Testis (tissue), 3 donors: ENCODE measurements around the gene MTFMT. TPM values are rescaled to one million over a fixed set of nuclear protein-coding genes. Genes with fewer than 3 reads are reported as not detected.
"Not testable (repeated sequence)": the region's sequence is repeated elsewhere in the genome, so short reads cannot be mapped to it uniquely, and the experiment has no call there.

Experiments
- DNase-seq: peaks from one replicate; pipeline ENCODE4 v3.0.0-alpha.2; 2019
- H3K27ac ChIP-seq, 2 donors: fragments of 200-600 bp; sonication (generic); one replicate each; pipeline ENCODE4 v1.5.1; 2019
- H3K27me3 ChIP-seq: fragments of 200-600 bp; sonication (generic); one replicate; pipeline ENCODE4 v1.5.1; 2019
- H3K36me3 ChIP-seq: fragments of 200-600 bp; sonication (generic); one replicate; pipeline ENCODE4 v1.5.1; 2017; ENCODE audit warnings: low read depth; ENCODE audit errors: missing control alignments
- H3K4me1 ChIP-seq: fragments of 200-600 bp; sonication (generic); one replicate; pipeline ENCODE4 v1.5.1; 2019
- H3K4me3 ChIP-seq, 2 donors: fragments of 200-600 bp; sonication (generic); one replicate each; pipeline ENCODE4 v1.5.1; 2017 to 2019
- H3K9me3 ChIP-seq: fragments of 200-600 bp; sonication (generic); one replicate; pipeline ENCODE4 v1.5.1; 2017
- POLR2A ChIP-seq: fragments of 450-650 bp; IDR thresholded peaks from one replicate; pipeline ENCODE4 v1.6.1; 2017; ENCODE audit warnings: antibody characterized with exemption, mild to moderate bottlenecking, moderate library complexity
- WGBS, 2 donors: methylation state at CpG; one replicate each; pipeline ENCODE4 v1.1.5; 2018; 5-methylcytosine and 5-hydroxymethylcytosine counted together
- intact Hi-C: fragments of 100-400 bp; cut with DNase I; formaldehyde crosslinking; loops from one replicate; pipeline ENCODE4 v1.15.1; 2023; ENCODE audit warnings: low total_unique reads
- polyA plus RNA-seq: library from polyadenylated mRNA; stranded (reverse); fragments of 350-450 nt; fragmentation: Illumina TruSeq; extraction: RNeasy Lipid Tissue Mini Kit (QIAGEN cat#74804); gene quantifications from one replicate; pipeline ENCODE4 v1.2.3, GENCODE V29; 2014; ENCODE audit warnings: low read depth, low replicate concordance; ENCODE audit not compliant: insufficient read depth
- total RNA-seq, 2 donors: library from RNA; depleted of rRNA; stranded (reverse); fragments of >200 nt; gene quantifications; one replicate each; pipeline ENCODE4 v1.2.3, GENCODE V29; 2016
- TF ChIP-seq, protein P1 (sequence below), 3 experiments: fragments of 450-650 bp in 2 of 3; fragments of 200-600 bp in 1 of 3; sonication (generic) in 1 of 3; IDR thresholded peaks; one replicate each; pipeline ENCODE4 v1.5.1; 2016 to 2019; ENCODE audit warnings: antibody characterized with exemption in 3 of 3, mild to moderate bottlenecking in 2 of 3, moderate library complexity in 1 of 3

MTFMT gene
- total and polyA plus RNA-seq, 3 donors from 2014 or later, result 12.1 to 34.4 (median 33.9) TPM

DNA sequence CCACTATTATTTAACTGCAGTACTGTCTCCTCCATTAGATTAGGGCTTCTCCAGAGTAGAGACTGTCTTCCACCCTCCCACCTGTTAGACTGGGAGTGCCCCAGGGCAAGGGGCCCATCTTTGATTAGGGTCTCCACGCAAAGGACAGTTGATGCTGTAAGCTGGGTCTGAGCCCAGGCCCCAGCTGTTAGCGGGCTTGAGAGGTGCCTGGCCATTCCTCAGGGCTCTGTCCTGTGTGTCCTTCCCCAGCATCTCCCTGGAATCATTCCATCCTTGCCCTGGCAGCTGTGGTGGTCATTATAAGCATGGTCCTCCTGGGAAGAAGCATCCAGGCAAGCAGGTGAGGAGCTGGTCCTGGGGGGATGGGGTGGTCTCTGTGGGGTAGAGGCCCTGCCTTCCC, 21.8 kb upstream of the MTFMT start:
- DNase-seq, result no peak
- Histone ChIP-seq H3K36me3 (no peaks in the 10 kb centered on the region), H3K4me3 (no peak overlapping the region), H3K9me3 (no peaks in the 10 kb centered on the region), H3K4me1 (peaks cover 13% of the 10 kb centered on the region), H3K27ac (no peak overlapping the region), H3K27me3 (no peaks in the 10 kb centered on the region)
- WGBS, 2 donors, result 49 to 50% methylated on average over 2 of the region's 2 CpGs
- no peak for TF ChIP-seq POLR2A
- TF ChIP-seq, protein P1, sequence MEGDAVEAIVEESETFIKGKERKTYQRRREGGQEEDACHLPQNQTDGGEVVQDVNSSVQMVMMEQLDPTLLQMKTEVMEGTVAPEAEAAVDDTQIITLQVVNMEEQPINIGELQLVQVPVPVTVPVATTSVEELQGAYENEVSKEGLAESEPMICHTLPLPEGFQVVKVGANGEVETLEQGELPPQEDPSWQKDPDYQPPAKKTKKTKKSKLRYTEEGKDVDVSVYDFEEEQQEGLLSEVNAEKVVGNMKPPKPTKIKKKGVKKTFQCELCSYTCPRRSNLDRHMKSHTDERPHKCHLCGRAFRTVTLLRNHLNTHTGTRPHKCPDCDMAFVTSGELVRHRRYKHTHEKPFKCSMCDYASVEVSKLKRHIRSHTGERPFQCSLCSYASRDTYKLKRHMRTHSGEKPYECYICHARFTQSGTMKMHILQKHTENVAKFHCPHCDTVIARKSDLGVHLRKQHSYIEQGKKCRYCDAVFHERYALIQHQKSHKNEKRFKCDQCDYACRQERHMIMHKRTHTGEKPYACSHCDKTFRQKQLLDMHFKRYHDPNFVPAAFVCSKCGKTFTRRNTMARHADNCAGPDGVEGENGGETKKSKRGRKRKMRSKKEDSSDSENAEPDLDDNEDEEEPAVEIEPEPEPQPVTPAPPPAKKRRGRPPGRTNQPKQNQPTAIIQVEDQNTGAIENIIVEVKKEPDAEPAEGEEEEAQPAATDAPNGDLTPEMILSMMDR (IDR thresholded peaks at IDR 0.05), result no peak
- intact Hi-C loops, result no loop called here

DNA sequence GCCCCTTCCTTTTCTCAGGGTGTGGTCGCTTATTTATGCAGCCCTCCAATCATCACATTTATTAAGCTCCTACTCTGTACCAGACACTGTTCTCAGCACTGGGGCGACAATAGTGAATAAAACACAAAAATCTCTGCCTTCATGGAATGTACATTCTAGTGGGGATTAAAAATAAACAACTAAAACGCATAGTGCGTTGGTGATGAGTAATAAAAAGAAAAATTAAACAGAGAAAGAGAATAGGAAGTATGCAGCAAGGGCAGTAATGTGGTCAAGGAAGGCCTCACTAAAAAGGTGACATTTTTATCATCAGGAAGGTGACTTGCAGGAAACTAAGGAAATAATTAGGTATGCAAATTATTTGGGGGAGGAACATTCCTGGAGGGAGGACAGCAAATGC, 20.8 kb upstream of the MTFMT start:
- H3K27ac ChIP-seq, result no peak overlapping the region
- intact Hi-C loops, result no loop called here
- H3K4me1 ChIP-seq, result peaks cover 9% of the 10 kb centered on the region
- no peaks in the 10 kb centered on the region for H3K27me3 ChIP-seq
- DNase-seq, result no peak
- no peak overlapping the region for H3K4me3 ChIP-seq
- no peaks in the 10 kb centered on the region for H3K36me3 ChIP-seq
- no peaks in the 10 kb centered on the region for H3K9me3 ChIP-seq
- 53 to 71% methylated on average over 4 of the region's 4 CpGs for WGBS, 2 donors
- TF ChIP-seq, protein P1 (IDR thresholded peaks at IDR 0.05), result no peak
- TF ChIP-seq POLR2A, result no peak

DNA sequence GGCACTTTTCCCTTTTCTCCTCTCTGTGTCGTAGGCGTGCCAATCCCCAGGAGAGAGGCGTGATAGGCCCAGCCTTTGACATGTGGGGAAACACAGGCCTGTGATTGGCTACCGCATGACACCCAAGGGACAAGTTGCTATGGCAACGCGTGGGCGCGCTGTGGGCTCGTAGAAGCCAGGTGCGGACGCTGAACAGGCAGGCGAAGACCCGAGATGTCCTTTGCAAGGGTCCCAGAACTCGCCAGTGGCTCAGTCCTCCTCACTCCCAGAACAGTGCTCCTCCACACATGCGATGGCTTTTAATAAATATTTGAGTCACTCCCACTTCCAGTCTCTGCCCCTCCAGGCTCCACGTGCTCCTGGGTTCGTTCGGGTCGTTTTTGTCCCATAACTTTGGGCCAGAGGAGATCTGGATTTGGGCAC, 20.0 kb upstream of the MTFMT start:
- no peak overlapping the region for H3K27ac ChIP-seq
- H3K36me3 ChIP-seq, result no peaks in the 10 kb centered on the region
- H3K9me3 ChIP-seq, result no peaks in the 10 kb centered on the region
- 25 to 44% methylated on average over 19 of the region's 19 CpGs for WGBS, 2 donors
- DNase-seq, result peak; percentile 92
- intact Hi-C loops, result no loop called here
- TF ChIP-seq POLR2A, result no peak
- TF ChIP-seq, protein P1 (IDR thresholded peaks at IDR 0.05), result no peak
- H3K4me1 ChIP-seq, result peaks cover under 1% of the 10 kb centered on the region
- no peaks in the 10 kb centered on the region for H3K27me3 ChIP-seq
- H3K4me3 ChIP-seq, result peak overlapping the region; percentile 2 to 44

DNA sequence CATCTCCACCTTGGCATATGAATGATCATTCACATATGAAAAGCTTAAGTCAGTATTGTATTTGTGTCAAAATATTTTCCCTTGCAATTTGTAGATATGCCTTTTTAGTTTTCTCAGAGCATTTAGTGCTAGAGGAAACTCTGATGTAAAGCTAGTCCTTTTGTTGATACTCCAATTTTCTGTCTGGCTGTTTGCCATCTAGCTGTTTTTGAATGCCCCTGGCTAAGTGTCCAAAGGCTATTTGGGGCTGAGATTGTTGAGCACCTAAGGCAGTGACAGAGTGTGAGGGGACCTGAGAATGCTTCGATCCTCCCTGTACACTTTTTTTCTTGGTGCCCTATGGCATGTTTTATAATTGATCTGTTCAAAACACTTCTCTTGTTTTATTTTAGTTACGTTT, 18.8 kb upstream of the MTFMT start:
- H3K36me3 ChIP-seq, result no peaks in the 10 kb centered on the region
- TF ChIP-seq POLR2A, result no peak
- TF ChIP-seq, protein P1 (IDR thresholded peaks at IDR 0.05), result no peak
- no peaks in the 10 kb centered on the region for H3K4me1 ChIP-seq
- intact Hi-C loops, result no loop called here
- H3K27ac ChIP-seq, result no peak overlapping the region
- H3K9me3 ChIP-seq, result no peaks in the 10 kb centered on the region
- H3K27me3 ChIP-seq, result no peaks in the 10 kb centered on the region
- WGBS, 2 donors, result 64 to 73% methylated on average over 2 of the region's 2 CpGs
- no peak overlapping the region for H3K4me3 ChIP-seq
- DNase-seq, result no peak

DNA sequence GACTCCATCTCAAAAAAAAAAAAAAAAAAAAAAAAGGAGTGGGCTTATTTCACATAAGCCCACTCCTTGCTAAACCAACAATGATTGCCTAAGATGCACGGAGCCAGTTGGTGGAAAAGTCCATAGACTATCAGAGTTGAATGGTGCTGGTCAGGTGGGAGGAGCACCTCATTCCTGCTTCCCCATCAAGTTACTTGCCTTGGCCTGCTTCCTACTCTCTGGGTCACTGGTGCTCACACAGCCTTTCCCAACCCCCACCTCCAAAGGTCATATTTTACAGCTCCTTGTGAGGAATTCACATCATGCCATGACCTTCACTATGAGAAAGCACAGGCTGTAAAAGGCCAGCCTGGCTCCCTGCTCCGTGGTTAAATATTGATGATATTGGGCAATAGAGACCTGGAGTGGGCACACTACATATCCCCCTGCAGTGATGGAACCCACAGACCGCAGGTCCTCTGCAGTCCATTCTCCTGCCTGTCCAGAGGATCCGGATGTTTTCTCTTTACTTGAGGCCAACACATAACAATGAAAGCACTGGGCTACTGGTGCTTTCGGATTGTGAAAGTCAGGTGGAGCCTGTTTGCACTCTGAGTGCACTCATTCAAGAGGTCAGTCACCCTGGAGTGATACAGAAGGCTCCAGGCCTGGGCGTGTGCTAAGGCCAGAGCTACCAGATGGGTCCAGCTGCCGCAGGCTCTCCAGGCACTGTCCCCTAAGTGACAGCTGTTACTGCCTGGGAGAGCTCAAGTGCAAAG, 15.5 kb upstream of the MTFMT start, which contains the start of gene SLC51B:
Gene SLC51B (plus strand): TSS at position 664 of the 758 bp plus-strand sequence. CDS start 4,618 bp downstream, outside the sequence.
- Histone ChIP-seq H3K4me1 (no peaks in the 10 kb centered on the region), H3K27ac (no peak within 1 kb of the TSS), H3K36me3 (no peaks in the 10 kb centered on the region), H3K4me3 (no peak within 1 kb of the TSS), H3K27me3 (no peaks in the 10 kb centered on the region), H3K9me3 (no peaks in the 10 kb centered on the region)
- intact Hi-C loops, result no loop called here
- WGBS, 2 donors, result 56 to 63% methylated on average over 7 of the region's 7 CpGs
- no peak for DNase-seq
- TF ChIP-seq POLR2A, result no peak
- TF ChIP-seq, protein P1 (IDR thresholded peaks at IDR 0.05), result no peak

DNA sequence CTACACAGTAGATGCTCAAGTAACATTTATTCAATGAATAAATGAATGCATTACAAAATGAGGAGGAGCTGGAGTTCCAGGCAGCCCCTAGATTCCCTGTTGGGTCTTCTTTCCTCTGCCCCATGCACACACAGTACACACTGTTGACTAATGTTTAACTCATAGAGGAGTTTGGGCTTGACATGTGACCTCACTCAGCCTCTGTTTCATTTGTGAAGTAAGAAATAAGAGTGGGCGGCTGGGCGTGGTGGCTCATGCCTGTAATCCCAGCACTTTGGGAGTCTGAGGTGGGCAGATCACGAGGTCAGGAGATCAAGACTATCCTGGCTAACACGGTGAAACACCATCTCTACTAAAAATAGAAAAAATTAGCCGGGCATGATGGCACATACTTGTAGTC, 14.8 kb upstream of the MTFMT start:
- H3K27ac ChIP-seq, intact Hi-C loops, H3K4me3 ChIP-seq, H3K36me3 ChIP-seq, H3K4me1 ChIP-seq, H3K9me3 ChIP-seq, DNase-seq, H3K27me3 ChIP-seq: not testable (repeated sequence)
- 90 to 92% methylated on average over 5 of the region's 5 CpGs for WGBS, 2 donors
